ENCODE results near the gene STAM2.
A peak's percentile ranks its signal among the peaks of the same experiment; 100 is the strongest.
"Not testable (repeated sequence)": the region's sequence is repeated elsewhere in the genome, so short reads cannot be mapped to it uniquely, and the experiment has no call there.

Gene STAM2

DNA sequence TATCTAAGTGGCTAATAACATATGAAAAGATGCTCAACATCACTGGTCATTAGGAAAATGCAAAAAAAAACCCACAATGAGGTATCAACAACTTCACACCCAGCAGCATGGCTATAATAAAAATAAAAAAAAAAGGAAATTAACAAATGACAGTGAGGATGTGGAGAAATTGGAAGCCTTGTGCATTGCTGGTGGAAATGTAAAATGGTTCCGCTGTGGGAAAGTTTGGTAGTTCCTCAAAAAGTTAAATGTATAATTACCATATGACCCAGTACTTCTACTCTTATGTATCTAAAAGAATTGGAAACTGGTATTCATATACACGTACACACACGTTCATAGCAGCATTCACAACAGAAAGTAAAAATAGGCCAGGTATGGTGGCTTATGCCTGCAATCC is 61.2 kb downstream of the STAM2 start:
- no peak for DNase-seq

DNA sequence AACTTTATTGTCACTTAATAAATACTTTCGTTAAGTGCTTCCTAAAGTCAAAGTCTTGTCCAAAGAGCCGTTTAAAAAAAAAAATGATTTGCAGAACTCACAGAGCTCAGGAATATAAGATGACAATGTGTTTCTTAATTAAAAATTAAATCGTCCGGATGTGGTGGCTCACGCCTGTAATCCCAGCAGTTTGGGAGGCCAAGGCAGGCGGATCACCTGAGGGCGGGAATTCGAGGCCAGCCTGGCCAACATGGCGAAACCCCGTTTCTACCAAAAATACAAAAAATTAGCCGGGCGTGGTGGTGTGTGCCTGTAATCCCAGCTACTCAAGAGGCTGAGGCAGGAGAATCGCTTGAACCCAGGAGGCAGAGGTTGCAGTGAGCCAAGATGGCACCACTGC is 68.4 kb downstream of the STAM2 start:
- DNase-seq = not testable (repeated sequence)

DNA sequence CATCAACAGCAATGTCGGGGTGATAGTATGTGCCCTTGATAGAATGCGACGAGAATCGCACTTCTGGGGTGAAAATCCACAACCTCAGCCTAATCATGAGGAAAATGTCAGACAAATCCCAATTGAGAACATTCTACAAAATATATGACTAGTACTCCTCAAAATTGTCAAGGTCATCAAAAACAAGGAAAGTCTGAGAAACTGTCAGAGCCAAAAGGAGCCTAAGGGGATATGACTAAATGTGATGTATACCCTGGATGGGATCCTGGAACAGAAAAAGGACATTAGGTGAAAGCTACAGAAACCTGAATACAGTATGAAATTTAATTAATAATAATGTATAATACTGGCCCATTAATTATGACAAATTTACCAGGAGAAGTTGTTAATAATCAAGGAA is 69.1 kb downstream of the STAM2 start:
- no peak for DNase-seq

DNA sequence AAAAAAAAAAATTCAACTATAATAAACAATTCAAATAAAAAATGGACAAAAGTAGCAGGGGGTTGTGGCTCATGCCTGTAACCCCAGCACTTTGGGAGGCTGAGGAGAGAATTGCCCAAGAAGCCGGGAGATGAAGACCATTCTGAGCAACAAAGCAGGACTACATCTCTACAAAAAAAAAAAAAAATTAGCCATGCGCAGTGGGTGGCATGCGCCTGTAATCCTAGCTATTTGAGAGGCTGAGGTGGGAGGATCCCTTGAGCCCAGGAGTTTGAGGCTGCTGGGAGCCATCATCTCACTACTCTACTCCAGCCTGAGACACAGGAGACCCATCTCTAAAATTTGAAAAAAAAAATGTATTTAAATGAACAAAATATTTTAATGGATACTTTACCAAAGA is 72.3 kb downstream of the STAM2 start:
- DNase-seq = no peak

DNA sequence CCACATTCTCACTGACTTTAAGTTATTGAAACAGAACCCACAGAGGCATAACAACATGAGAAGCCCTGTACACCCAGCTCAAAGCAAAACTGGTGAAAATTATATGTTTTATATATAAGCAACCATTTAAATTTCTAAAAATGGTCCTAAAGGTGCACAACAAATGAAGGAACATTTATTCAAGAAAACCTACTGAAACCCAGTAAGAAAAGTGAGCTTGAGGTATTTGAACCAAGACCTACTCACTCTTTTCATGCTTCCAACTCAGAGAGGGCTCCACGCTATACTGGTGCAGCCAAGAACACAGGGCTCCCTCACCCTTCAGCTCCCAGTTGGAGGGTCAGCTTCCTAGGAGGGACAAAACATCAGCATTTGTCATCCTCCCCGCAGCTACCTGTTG is 74.6 kb downstream of the STAM2 start:
- no peak for DNase-seq

DNA sequence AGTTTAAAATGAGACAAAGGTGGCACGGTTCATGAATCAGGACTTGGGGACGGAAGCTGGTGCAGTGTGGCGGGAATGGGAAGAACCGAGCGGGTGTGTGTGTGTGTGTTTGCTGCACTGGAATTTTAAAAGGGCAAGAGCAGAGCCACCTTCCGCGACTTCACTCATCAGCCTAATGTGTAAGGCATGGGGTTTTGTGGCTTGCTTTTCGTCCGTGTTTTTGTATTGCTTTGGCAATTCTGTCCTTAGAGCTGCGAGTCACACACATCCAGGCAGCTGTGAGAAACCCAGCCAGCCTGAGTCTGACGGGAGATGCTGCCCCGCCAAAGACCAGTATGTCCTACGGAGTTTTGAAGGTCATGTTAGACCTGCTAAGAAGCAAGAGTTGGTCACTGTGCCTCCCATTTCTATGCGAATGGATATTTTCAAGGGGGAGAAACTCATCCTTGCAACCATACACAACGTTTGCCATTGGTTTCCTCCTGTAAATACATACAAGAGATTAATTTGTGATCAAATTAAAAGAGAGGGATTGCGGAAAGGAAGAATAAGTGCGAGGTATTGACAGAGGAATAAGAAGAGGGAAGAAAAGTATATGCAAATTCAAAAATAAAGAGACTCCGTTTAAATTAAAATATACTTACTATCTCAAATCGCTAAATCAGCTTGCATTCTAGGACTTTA is 76.1 kb downstream of the STAM2 start:
- DNase-seq = peak in 9 of 56 donors; percentile 3 to 61 (median 18)

DNA sequence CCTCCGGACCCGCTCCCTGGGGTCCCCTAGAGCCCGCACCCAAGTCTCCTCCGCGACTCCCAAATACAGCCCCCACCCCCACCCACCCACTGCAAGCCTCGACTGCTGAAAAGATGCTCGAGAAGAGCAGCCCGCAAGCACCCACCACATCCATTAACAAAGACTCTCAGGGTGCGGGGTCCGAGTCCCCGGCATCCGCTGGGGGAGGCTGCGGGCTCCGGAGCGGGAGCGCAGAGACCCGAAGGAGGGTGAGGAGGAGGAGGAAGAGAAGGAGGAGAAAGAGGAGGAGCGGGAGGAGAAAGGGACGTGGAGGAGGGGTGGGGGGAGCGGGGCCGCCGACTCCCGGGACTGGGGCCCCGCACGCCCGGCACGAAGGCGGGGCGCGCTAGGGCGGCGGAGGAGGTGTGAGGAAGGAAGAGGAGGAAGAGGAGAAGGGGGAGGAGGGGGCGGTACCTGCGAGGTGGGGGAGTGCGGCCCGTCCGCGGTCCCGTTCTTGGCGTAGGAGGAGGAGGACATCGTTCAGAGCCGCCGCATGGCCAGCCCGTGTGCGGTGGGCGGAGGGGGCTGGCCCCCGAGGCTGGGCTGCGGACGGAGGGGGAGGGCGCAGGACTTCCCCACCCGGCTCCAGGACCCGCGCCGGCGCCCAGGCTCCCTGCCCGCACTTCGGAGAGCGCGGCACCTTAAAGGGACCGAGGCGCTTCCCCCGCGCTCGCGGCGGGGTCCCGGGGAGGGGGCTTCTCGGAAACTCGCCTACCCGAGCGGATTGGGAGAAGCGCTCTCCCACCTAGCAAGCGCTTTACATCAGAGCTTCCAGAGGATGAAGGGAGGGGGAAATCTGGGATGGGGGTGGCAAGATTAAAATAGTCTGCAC is 76.8 kb downstream of the STAM2 start, which contains the start of gene CACNB4:
Gene CACNB4 (minus strand): TSS at position 549 of the 871 bp plus-strand sequence.
- peak in 8 of 56 donors; percentile 5 to 61 (median 20) for DNase-seq

DNA sequence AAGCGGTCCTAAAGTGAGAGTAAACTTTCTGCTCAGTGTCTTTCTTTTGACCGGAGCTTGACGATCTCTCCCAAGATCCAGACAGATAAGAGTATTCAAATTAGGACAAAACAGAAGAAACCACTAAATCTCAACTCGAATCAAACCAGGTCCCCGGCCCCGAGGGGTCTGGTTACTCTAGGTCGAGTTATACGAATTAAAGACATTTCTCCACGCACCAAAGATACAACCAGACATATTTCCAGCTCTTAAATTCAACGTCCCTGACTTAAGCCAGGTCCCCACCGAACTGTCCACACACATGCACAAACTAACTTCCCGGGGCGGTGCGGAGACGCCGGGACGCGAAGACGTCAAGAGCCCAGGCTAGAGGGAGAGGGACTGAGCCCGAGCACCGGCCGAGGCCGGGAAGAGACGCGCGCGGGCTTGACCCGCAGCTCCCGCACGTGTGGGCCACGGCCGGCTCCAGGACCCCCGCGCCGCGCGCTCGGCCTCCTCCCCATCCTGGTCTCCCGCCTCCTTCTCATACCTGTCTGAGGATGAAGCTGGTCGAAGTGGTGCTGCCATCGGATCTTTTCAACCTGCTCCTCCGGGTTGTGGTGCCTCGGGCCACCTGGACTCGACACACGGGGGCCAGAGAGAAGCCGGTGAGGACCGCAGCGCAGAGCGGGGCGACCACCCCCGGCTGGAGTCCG is 77.6 kb downstream of the STAM2 start:
- peak in 4 of 56 donors; percentile 14 to 60 (median 20) for DNase-seq

DNA sequence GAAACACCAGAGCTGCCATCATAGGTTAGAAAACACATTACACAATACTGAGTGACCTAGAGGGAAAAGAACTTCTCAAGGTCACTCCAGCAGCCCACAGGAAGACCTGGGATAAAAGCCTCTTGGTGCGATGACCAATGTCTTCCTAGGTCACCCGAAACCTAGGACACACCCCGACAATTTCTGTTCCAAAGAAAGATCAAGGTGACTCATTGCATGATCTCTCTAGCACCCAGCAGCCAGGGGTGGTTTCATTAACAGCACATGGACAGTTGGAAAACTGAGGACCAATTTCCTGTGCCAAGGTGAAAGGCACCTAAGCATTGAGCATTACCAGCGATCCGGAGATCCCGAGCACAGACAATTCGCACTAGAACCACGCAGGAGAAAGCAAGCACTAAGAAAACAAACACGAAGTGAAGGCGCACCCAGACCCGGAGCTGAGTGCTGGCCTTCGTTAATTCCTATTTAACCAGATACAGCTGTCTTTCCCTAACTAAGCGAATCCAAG is 78.2 kb downstream of the STAM2 start:
- DNase-seq = peak in 5 of 56 donors; percentile 11 to 32 (median 16)

DNA sequence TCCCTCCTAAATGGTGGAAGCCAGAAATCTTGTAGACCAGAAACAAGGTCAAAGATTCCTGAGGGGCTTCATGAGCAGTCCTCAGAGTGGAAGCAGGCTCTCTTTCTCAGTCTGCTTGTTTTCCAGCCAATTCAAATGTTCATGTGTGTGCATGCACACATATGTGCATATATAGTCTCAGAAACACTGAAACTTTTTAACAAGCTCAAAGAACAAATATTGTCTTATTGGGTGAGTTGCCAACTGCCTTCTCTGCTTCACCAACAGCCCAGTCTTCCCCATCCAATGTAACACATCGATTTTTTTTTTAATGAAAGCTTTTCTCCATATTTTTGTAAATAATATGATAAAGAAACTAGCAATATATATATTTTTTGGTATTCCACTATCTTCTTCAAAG is 80.4 kb downstream of the STAM2 start:
- DNase-seq = no peak

DNA sequence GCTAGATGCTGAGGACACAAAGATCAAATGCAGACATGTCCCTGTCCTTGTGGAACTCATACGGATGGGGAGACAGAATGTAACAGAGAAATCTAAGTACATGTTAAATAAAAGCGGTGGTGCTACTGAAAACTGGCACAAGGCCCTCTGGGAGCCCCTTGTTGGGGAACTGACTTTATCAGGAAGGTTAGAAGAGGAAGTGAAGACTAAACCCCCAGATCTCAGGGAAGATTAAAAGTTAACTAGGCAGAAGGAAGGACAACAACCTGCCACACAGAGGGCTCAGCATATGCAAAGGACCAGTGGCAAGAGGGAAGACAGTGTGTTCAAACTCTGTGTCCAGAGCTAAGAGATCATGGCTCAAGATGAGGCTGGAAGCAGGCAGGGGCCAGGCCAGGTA is 81.5 kb downstream of the STAM2 start:
- DNase-seq = no peak

DNA sequence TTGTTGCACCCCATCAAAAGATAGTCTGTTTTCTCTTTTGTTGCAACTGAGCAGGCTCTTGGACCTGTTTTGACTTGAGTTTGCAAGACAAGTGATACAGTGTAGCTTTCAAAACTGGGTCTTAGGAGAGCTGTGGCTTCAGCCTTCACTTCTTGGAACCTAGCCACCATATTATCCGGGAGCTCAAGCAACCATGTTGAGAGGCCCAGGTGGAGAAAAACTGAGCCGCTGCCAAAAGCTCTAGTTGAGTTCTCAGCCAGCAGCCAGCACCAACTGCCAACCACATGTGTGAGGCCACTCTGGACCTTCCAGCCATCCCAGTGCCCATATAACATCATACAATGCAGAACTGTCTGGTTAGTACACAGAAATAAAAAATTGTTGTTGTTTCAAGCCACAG is 82.1 kb downstream of the STAM2 start:
- peak in 1 of 56 donors; percentile 4 for DNase-seq

DNA sequence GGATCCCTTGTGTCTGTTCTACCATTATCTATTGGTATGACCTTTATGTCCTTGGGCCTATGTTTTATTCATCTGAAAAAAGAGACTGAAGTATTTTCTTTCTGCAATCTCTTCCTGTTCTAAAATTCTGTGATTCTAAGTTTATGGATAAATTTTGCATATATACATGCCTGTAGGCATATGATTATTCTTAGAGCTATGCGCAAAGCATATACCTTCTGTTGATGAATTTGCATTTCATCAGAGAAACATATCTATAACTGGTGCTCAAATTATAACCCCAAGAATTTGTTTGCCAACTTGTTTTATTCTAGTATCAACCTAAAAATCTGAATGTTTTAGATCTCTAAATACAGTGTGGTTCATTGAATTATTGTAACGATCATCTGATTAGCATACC is 83.5 kb downstream of the STAM2 start:
- DNase-seq = no peak

DNA sequence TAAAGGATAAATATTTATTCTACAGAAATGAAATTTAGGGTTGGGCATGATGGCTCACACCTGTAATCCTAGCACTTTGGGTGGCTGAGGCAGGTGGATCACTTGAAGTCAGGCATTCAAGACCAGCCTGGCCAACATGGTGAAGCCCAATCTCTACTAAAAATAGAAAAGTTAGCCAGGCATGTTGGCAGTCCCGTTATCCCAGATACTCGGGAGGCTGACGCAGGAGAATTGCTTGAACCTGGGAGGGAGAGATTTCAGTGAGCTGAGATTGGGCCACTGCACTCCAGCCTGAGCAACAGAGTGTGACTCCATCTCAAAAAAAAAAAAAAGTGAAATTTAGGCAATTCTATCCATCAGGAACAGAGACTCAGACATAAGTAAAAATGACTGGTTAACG is 84.8 kb downstream of the STAM2 start:
- DNase-seq = not testable (repeated sequence)

DNA sequence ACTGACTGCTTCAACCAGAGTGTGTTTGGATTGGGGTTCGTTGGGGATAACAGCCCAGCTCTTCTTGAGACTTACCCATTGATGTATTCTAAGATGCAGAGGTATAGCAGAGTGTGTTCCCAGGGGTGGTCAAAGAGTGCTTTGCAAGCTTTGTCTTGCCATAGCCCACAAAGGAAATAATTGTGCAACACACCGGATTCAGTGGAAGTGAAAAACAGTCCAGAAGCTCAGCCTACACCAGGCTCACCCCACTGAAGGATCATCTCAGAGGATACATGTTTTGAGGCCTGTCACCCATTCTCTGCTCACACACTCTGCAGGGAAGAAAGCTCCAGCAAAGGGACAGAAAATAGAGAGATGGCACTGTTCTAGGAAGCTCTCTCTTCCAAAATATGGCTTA is 86.3 kb downstream of the STAM2 start:
- DNase-seq = peak in 1 of 56 donors; percentile 6

DNA sequence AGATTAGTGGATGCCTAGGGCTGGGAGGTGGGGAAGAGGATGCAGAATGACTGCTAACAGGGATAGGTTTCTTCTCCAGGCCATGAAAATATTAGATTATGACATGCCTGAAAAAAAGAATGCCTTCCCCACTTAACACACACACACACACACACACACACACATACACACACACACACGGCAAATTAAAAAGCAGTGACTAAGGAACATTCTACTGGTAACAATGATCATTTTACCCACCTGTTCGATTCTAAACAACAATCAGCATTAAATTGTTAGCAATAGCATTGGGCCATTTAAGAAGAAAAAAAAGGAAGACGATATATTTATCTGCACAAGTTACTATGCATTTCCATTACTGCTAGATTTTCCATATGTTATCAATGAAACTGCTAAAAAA is 87.6 kb downstream of the STAM2 start:
- DNase-seq = no peak

DNA sequence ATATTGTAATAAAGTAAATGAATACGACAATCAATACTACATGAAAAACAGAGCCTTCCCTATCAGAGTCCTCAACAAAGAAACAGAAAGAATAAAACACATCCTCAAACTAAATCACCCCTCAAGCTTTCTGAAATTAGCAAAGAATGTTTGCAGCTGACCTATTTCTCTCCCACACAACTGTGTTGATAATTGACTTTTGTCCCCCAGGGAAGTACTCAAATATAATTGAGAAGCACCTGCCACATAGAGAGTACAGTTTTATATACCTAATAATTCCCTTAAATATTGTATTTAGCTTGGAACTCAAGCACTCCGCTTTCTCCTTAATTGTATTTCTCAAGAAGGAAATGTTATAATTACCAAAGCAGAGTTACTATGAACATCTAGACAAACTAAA is 89.3 kb downstream of the STAM2 start:
- no peak for DNase-seq

DNA sequence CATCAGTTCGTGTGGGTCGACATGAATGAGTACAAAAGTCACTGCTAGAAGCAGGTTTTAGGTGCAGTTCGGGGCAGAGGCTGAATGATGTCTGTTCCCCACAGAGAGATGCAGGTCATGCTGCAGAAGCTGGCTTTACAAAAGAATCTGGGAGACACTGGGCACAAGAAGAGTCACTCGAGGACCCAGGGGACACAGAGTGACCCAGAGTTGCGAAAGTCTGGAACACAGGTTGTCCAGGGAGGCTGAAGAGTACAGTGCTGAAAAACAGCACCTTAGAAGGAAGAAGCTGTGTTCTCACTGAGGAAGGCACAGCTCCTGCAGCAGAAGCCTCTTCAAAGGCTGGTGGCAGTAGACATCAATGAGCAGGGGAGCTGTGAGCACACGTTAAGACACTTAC is 91.5 kb downstream of the STAM2 start:
- no peak for DNase-seq

DNA sequence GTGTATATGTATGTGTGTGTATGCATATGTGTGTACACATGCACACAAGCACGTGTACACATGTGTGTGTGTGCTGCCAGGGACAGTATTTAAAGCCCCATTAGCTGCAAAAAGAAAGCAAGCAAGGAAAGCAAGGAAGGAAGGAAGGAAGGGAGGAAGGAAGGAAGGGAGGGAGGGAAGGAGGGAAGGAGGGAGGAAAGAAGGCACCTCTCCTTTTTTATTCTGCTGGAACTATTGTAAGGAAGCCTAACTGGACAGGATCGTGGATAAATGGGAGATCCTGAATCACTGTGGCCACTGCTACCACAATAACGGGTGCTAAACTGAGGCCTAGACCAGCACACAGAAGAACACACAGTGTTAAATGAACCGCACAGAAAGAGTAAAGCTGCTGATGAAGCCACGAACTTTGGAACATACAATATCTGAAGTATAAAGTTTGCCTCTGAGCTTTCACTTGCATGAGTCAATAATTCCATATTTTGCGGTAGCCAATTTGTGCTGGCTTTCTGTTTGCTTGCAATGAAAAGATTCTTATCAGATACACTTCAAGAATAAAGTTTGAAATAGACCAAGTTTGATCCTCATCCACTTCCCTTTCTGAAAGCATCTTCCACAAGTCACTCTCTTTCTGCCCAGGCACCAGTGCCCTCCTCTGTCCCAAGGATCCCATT is 92.2 kb downstream of the STAM2 start:
- no peak for DNase-seq

DNA sequence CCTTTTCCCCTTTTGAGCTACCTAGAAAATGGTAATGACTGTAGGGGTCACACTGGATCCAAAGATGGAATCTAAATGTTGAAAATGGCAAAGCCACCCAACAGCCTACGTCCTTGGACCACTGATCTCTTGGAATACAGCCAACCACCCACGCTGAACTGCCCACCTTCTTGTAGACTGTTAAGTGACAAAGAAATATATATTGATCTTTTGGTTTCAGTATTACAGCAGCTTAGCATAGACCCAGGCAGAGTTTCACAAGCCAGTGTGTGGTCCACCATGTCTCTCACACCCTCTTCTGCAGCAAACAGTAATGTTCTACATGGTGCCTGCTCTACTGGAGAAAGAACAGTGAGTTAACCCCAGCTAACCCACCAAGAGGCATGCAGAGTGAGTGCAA is 96.9 kb downstream of the STAM2 start:
- no peak for DNase-seq

DNA sequence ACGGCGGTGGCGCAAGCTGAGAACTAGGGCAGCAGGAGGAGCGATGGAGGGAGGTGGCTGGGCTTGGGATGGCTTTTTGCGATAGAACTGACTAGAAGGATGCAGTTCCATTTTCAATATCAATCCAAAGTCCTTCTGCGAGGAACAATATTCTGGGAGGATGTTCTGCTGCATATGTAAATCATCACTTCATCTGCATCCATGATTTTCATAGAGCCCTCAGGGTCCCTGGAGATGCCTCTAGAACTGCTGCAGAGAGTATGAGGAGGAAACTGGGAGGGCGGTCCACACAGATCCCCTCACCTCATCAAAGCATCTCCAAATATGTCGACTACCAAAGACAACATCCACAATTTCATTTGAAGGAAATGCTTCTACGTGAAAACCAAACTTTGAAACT is 97.5 kb downstream of the STAM2 start:
- no peak for DNase-seq
